NCI-H748 (cell line): Measurements from ENCODE around the gene RALGAPA1.
"Not testable (repeated sequence)": the region's sequence is repeated elsewhere in the genome, so short reads cannot be mapped to it uniquely, and the experiment has no call there.

Source experiments
- DNase-seq: peaks from one replicate; lab custom pipeline; 2025; ENCODE audit not compliant: unreplicated experiment; lab: John Stamatoyannopoulos, UW

Gene RALGAPA1

GRCh38 chr14:35808638-35809563 lies at the start of gene RALGAPA1:
Gene RALGAPA1 (minus strand): TSS chr14:35809295. CDS start chr14:35808835, 460 bp downstream.
- DNase-seq, result peak; percentile 98

GRCh38 chr14:35858521-35859209 lies 49.6 kb upstream of the RALGAPA1 start:
- DNase-seq, result no peak

GRCh38 chr14:35855876-35856481 lies 46.9 kb upstream of the RALGAPA1 start:
- DNase-seq, result no peak

GRCh38 chr14:35854696-35855270 lies 45.7 kb upstream of the RALGAPA1 start:
- DNase-seq, result no peak

- no peak for DNase-seq
These were observed 44.1 kb upstream of the RALGAPA1 start for GRCh38 chr14:35853225-35853624.

- no peak for DNase-seq
These were observed 42.7 kb upstream of the RALGAPA1 start for GRCh38 chr14:35851823-35852222.

GRCh38 chr14:35849122-35849521 lies 40.0 kb upstream of the RALGAPA1 start:
- no peak for DNase-seq

GRCh38 chr14:35847636-35848035 lies 38.5 kb upstream of the RALGAPA1 start:
- DNase-seq, result peak; percentile 40

GRCh38 chr14:35844494-35844893 lies 35.4 kb upstream of the RALGAPA1 start:
- no peak for DNase-seq

- not testable (repeated sequence) for DNase-seq
These were observed 33.1 kb upstream of the RALGAPA1 start for GRCh38 chr14:35842245-35842644.

GRCh38 chr14:35841704-35842103 lies 32.6 kb upstream of the RALGAPA1 start:
- not testable (repeated sequence) for DNase-seq

GRCh38 chr14:35835208-35835982 lies 26.3 kb upstream of the RALGAPA1 start:
- DNase-seq, result no peak

- DNase-seq, result no peak
These were observed 20.4 kb upstream of the RALGAPA1 start for GRCh38 chr14:35829449-35829848.

GRCh38 chr14:35827678-35828472 lies 18.8 kb upstream of the RALGAPA1 start:
- DNase-seq, result no peak

- no peak for DNase-seq
These were observed 17.9 kb upstream of the RALGAPA1 start for GRCh38 chr14:35826952-35827416.

- peak; percentile 100 for DNase-seq
These were observed 17.3 kb upstream of the RALGAPA1 start, which contains the start of gene BRMS1L for GRCh38 chr14:35826218-35826951. Gene BRMS1L (plus strand): TSS chr14:35826338. CDS start chr14:35826517, 179 bp downstream.

GRCh38 chr14:35825968-35826217 lies 16.8 kb upstream of the RALGAPA1 start:
- DNase-seq, result no peak

- not testable (repeated sequence) for DNase-seq
These were observed 15.5 kb upstream of the RALGAPA1 start for GRCh38 chr14:35824446-35825165.
